CD14-positive monocyte (primary cell): Measurements from ENCODE around the gene SLC6A15. TPM values are rescaled to one million over a fixed set of nuclear protein-coding genes. Genes with fewer than 3 reads are reported as not detected.
A peak's percentile ranks its signal among the peaks of the same experiment; 100 is the strongest.

Source experiments
- DNase-seq, 3 donors: peaks; one replicate each; pipeline ENCODE4 v3.0.0-alpha.2; 2011 to 2022
- H2AFZ ChIP-seq: 2 replicates; pipeline ENCODE4 v1.6.0; 2012; ENCODE audit warnings: mild to moderate bottlenecking, low read depth, low read length, inconsistent platforms; ENCODE audit not compliant: insufficient read depth, poor library complexity, severe bottlenecking
- H3K27ac ChIP-seq, 2 donors: 1 replicate in 1 of 2; 2 replicates in 1 of 2; pipeline ENCODE4 v1.5.1; 2012 to 2013; ENCODE audit warnings: low read length in 2 of 2, control low read depth in 1 of 2, inconsistent platforms in 1 of 2, low read depth in 1 of 2, mild to moderate bottlenecking in 1 of 2
- H3K27me3 ChIP-seq, 2 donors: one replicate each; pipeline versions ENCODE4 v1.6.0 to v1.6.1; 2011 to 2013; ENCODE audit warnings: low read length in 2 of 2; ENCODE audit not compliant: control insufficient read depth in 2 of 2, insufficient read depth in 2 of 2
- H3K36me3 ChIP-seq, 2 donors: replicated peaks in 1 of 2; 1 replicate in 1 of 2; 2 replicates in 1 of 2; pipeline versions ENCODE4 v1.5.1 to v1.6.1; 2012 to 2013; ENCODE audit warnings: low read length in 2 of 2, control low read depth in 1 of 2, inconsistent platforms in 1 of 2, mild to moderate bottlenecking in 1 of 2; ENCODE audit not compliant: insufficient read depth in 2 of 2, control insufficient read depth in 1 of 2
- H3K4me1 ChIP-seq, 2 donors: 1 replicate in 1 of 2; 2 replicates in 1 of 2; pipeline versions ENCODE4 v1.5.1 to v1.6.1; 2012 to 2013; ENCODE audit warnings: low read length in 2 of 2, control low read depth in 1 of 2, inconsistent platforms in 1 of 2, mild to moderate bottlenecking in 1 of 2, moderate library complexity in 1 of 2; ENCODE audit not compliant: insufficient read depth in 2 of 2, control insufficient read depth in 1 of 2
- H3K4me2 ChIP-seq: replicated peaks from 2 replicates; pipeline ENCODE3; 2012; ENCODE audit warnings: low read length, moderate library complexity, mild to moderate bottlenecking; ENCODE audit not compliant: poor library complexity, severe bottlenecking; ENCODE audit errors: extremely low read depth
- H3K4me3 ChIP-seq, 3 experiments: fragments of 200-600 bp in 1 of 3; sonication (generic) in 1 of 3; replicated peaks in 1 of 3; 1 replicate in 2 of 3; 2 replicates in 1 of 3; pipeline ENCODE4 v1.5.1; 2011 to 2013; ENCODE audit warnings: low read length in 3 of 3, mild to moderate bottlenecking in 3 of 3, control low read depth in 2 of 3, low read depth in 2 of 3, inconsistent platforms in 1 of 3, moderate library complexity in 1 of 3
- H3K79me2 ChIP-seq: 2 replicates; pipeline ENCODE4 v1.6.0; 2012; ENCODE audit warnings: mild to moderate bottlenecking, control low read depth, inconsistent platforms, low read length, moderate library complexity; ENCODE audit not compliant: insufficient read depth
- H3K9ac ChIP-seq: 2 replicates; pipeline ENCODE4 v1.6.0; 2017; ENCODE audit warnings: low read length, mild to moderate bottlenecking; ENCODE audit not compliant: insufficient read depth, poor library complexity, severe bottlenecking
- H3K9me3 ChIP-seq, 2 donors: replicated peaks in 1 of 2; 1 replicate in 1 of 2; 2 replicates in 1 of 2; pipeline versions ENCODE4 v1.5.1 to v1.6.1; 2012 to 2013; ENCODE audit warnings: low read length in 2 of 2, control low read depth in 1 of 2; ENCODE audit not compliant: control insufficient read depth in 1 of 2, insufficient read depth in 1 of 2
- H4K20me1 ChIP-seq: 2 replicates; pipeline ENCODE4 v1.6.0; 2012; ENCODE audit warnings: mild to moderate bottlenecking, low read length, control low read depth, moderate library complexity; ENCODE audit not compliant: insufficient read depth
- H3K27ac Mint-ChIP-seq, 7 donors: one replicate each; pipeline ENCODE4 v1.8.0; 2020; ENCODE audit warnings: mild to moderate bottlenecking in 7 of 7, mixed read lengths in 7 of 7, moderate library complexity in 6 of 7, inconsistent platforms in 2 of 7
- H3K27me3 Mint-ChIP-seq, 3 donors: one replicate each; pipeline ENCODE4 v1.8.0; 2021 to 2022; ENCODE audit warnings: low read depth in 3 of 3, mild to moderate bottlenecking in 3 of 3, mixed read lengths in 3 of 3, moderate library complexity in 3 of 3, inconsistent platforms in 1 of 3
- H3K36me3 Mint-ChIP-seq, 2 donors: one replicate each; pipeline ENCODE4 v1.8.0; 2020; ENCODE audit warnings: mixed read lengths in 2 of 2, inconsistent platforms in 1 of 2, mild to moderate bottlenecking in 1 of 2
- H3K4me1 Mint-ChIP-seq: one replicate; pipeline ENCODE4 v1.8.0; 2020; ENCODE audit warnings: mild to moderate bottlenecking, mixed read lengths
- H3K4me3 Mint-ChIP-seq, 2 donors: one replicate each; pipeline ENCODE4 v1.8.0; 2020; ENCODE audit warnings: mild to moderate bottlenecking in 2 of 2, mixed read lengths in 2 of 2, moderate library complexity in 1 of 2
- H3K9me3 Mint-ChIP-seq, 7 donors: one replicate each; pipeline ENCODE4 v1.8.0; 2020 to 2022; ENCODE audit warnings: mixed read lengths in 7 of 7, mild to moderate bottlenecking in 6 of 7, moderate library complexity in 6 of 7, inconsistent platforms in 2 of 7
- WGBS: methylation state at CpG from one replicate; pipeline ENCODE4 v1.1.5; 2013; ENCODE audit warnings: missing lambda C conversion rate; ENCODE audit not compliant: insufficient coverage; 5-methylcytosine and 5-hydroxymethylcytosine counted together
- intact Hi-C, 2 donors: fragments of 100-400 bp; cut with micrococcal nuclease; formaldehyde crosslinking; loops; one replicate each; pipeline versions ENCODE4 v1.15.0 to v1.15.1; 2023
- polyA minus RNA-seq: library from RNA; depleted of rRNA, polyadenylated mRNA; stranded (reverse); fragments of >200 nt; gene quantifications from 2 replicates; pipeline ENCODE4 v1.2.3, GENCODE V29; 2012
- polyA plus RNA-seq, 3 donors: library from polyadenylated mRNA; depleted of rRNA in 1 of 3; unstranded in 2 of 3; stranded (reverse) in 1 of 3; fragments of 300-500 nt in 2 of 3; fragments of >200 nt in 1 of 3; fragmentation: Illumina TruSeq in 2 of 3; gene quantifications; 1 replicate in 2 of 3; 2 replicates in 1 of 3; pipeline ENCODE4 v1.2.3, GENCODE V29; 2012 to 2021
- total RNA-seq, 12 experiments: library from RNA in 1 of 12; stranded (reverse) in 1 of 12; fragments of 120-200 nt in 1 of 12; gene quantifications; one replicate each; pipeline ENCODE4 v1.2.4 and lab custom pipeline; 2013 to 2026; ENCODE audit warnings: mixed read lengths in 6 of 12, inconsistent platforms in 1 of 12
- TF ChIP-seq, protein P1 (sequence below): fragments of 200-600 bp; IDR thresholded peaks from one replicate; pipeline ENCODE4 v1.8.0; 2022; ENCODE audit warnings: antibody characterized with exemption, mild to moderate bottlenecking

The SLC6A15 gene
- not detected for total RNA-seq (2013)
- polyA plus RNA-seq (not detected), polyA minus RNA-seq (not detected in 2 replicates), total RNA-seq (lab: John Stamatoyannopoulos, UW) (0 to 5.4 (median 0.15) reads per million in 11 experiments)

DNA sequence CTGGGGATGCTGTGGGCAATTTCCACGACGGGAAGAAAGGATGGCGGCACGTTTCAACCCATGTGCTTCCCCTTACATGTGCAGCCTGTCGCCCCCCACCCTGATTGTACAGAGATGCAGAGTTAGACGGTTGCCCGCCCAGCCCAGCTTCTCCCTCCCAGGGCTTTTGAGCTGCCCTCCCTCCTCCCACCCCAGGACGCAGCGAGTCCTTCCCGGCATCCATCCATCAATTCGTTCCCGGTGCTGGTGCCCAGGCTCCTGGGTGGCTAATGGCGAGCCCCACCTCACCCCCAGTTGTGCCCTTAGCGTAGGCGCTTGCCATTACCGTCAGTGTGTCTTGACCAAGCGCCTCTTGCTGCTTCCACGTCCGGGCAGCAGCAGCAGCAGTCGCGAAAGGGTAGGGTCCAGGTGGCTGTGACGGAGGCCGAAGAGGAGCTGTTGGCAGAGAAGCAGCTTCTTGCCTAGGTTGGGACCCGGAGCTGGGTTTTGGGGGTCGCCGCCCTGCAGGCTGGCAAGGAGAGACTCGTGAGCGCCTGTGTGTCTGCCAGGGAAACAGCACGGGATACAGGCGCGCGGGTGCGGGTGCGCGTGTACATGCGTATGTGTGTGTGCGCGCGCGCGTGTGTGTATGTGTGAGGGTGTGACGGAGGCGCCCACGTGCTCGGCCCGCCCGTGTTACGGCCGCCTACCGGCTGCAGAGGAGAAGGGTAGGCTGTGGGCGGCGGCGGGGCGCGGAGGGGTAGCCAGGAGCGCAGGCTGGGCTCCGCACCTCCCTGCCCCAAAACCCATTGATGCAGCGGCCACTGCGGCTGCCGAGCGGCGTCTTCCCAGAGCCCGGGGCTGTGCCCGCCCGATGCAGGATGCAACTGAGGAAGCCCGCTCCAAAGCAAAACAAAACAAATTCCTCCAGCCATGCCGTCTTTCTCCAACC is at the start of gene SLC6A15:
Gene SLC6A15 (minus strand): TSS at position 602 of the 931 bp plus-strand sequence. CDS start 20,679 bp downstream, outside the sequence.
- no peak within 1 kb of the TSS for H3K27ac Mint-ChIP-seq
- H3K9ac ChIP-seq, result no peak within 1 kb of the TSS
- no peaks in the 10 kb centered on the region for H3K36me3 ChIP-seq
- H4K20me1 ChIP-seq, result no peaks in the 10 kb centered on the region
- intact Hi-C loops, result no loop called here
- H3K9me3 Mint-ChIP-seq, result peaks cover 0 to 18% (median 8%) of the 10 kb centered on the region in 7 donors
- H3K27me3 Mint-ChIP-seq, result peaks cover 41 to 54% (median 48%) of the 10 kb centered on the region in 3 donors
- H3K36me3 Mint-ChIP-seq, result no peaks in the 10 kb centered on the region
- peak in 1 of 3 donors; percentile 2 for DNase-seq
- H3K4me1 Mint-ChIP-seq, result peaks cover 13% of the 10 kb centered on the region
- H3K4me2 ChIP-seq, result peak within 1 kb of the TSS; percentile 30
- H3K27ac ChIP-seq, result no peak within 1 kb of the TSS
- WGBS, result 1% methylated on average over 43 of the region's 67 CpGs
- TF ChIP-seq, protein P1, sequence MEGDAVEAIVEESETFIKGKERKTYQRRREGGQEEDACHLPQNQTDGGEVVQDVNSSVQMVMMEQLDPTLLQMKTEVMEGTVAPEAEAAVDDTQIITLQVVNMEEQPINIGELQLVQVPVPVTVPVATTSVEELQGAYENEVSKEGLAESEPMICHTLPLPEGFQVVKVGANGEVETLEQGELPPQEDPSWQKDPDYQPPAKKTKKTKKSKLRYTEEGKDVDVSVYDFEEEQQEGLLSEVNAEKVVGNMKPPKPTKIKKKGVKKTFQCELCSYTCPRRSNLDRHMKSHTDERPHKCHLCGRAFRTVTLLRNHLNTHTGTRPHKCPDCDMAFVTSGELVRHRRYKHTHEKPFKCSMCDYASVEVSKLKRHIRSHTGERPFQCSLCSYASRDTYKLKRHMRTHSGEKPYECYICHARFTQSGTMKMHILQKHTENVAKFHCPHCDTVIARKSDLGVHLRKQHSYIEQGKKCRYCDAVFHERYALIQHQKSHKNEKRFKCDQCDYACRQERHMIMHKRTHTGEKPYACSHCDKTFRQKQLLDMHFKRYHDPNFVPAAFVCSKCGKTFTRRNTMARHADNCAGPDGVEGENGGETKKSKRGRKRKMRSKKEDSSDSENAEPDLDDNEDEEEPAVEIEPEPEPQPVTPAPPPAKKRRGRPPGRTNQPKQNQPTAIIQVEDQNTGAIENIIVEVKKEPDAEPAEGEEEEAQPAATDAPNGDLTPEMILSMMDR, result no peak
- peaks cover 6 to 19% of the 10 kb centered on the region in 2 donors for H3K9me3 ChIP-seq
- peaks cover 0 to 4% of the 10 kb centered on the region in 2 donors for H3K4me1 ChIP-seq
- H3K4me3 ChIP-seq, result peak within 1 kb of the TSS in 1 of 3 experiments; percentile 39
- H3K79me2 ChIP-seq, result no peaks in the 10 kb centered on the region
- peaks cover 30 to 56% of the 10 kb centered on the region in 2 donors for H3K27me3 ChIP-seq
- H2AFZ ChIP-seq, result no peak within 1 kb of the TSS
- peak within 1 kb of the TSS in 1 of 2 donors; percentile 71 for H3K4me3 Mint-ChIP-seq

GRCh38 chr12:84960918-84961317 is 48.3 kb upstream of the SLC6A15 start:
- intact Hi-C loops, result no loop called here

More at GRCh38 chr12:84960918-84961317, 48.3 kb upstream of the SLC6A15 start:
- Histone ChIP-seq H3K27ac (no peak overlapping the region), H3K4me3 (no peak overlapping the region), H3K4me2 (no peak overlapping the region), H3K79me2 (no peaks in the 10 kb centered on the region), H3K9ac (no peak overlapping the region), H2AFZ (no peak overlapping the region), H3K27me3 (no peaks in the 10 kb centered on the region), H3K9me3 (no peaks in the 10 kb centered on the region), H3K36me3 (no peaks in the 10 kb centered on the region), H3K4me1 (no peaks in the 10 kb centered on the region), H4K20me1 (no peaks in the 10 kb centered on the region)
- H3K9me3 Mint-ChIP-seq, result peaks cover 0 to 3% (median 0%) of the 10 kb centered on the region in 7 donors
- H3K27me3 Mint-ChIP-seq, result no peaks in the 10 kb centered on the region
- no CpG with 5 or more reads among the region's 1 CpG for WGBS
- no peak for DNase-seq
- no peaks in the 10 kb centered on the region for H3K4me1 Mint-ChIP-seq
- peak overlapping the region in 1 of 7 donors; percentile 23 for H3K27ac Mint-ChIP-seq
- no peak overlapping the region for H3K4me3 Mint-ChIP-seq
- TF ChIP-seq, protein P1, result no peak
- no peaks in the 10 kb centered on the region for H3K36me3 Mint-ChIP-seq
